ENCODE data around the gene TENM4. TPM values are rescaled to one million over a fixed set of nuclear protein-coding genes. Genes with fewer than 3 reads are reported as not detected.

TENM4 gene
- total RNA-seq, 1 experiment from 2014 or later = 0.39 TPM

- ATAC-seq = no peak
- intact Hi-C loops (cut with micrococcal nuclease; ENCODE audit: unreplicated experiment) = no loop called here
- no peak for TF ChIP-seq TCF7L2 (IDR thresholded peaks at IDR 0.05; ENCODE audit: low read depth, low read length)
- no peak for TF ChIP-seq REST (IDR thresholded peaks at IDR 0.05; ENCODE audit: insufficient read depth in 1 of 2, low read depth in 2 of 2, low read length in 1 of 2)
- no peak for TF ChIP-seq SIN3A (IDR thresholded peaks at IDR 0.05; ENCODE audit: borderline replicate concordance, insufficient read depth, low read depth, low read length)
- TF ChIP-seq CTCF (IDR thresholded peaks at IDR 0.05) = no peak
- TF ChIP-seq POLR2AphosphoS5 (IDR thresholded peaks at IDR 0.05; ENCODE audit: low read depth, low read length) = no peak
- Histone ChIP-seq H3K4me3 (ENCODE audit: low read depth in 2 of 2, low read length in 2 of 2) (no peak overlapping the region), H3K9me3 (ENCODE audit: control insufficient read depth, insufficient read depth, low read depth, low read length) (no peaks in the 10 kb centered on the region), H3K36me3 (ENCODE audit: control insufficient read depth, insufficient read depth, low read length) (no peaks in the 10 kb centered on the region), H3K4me1 (ENCODE audit: control insufficient read depth, insufficient read depth, low read length) (no peaks in the 10 kb centered on the region), H3K27me3 (ENCODE audit: control insufficient read depth, insufficient read depth, low read length) (no peaks in the 10 kb centered on the region; the same call in 1 of the 2 replicates), H3K27ac (ENCODE audit: low read length) (no peak overlapping the region)
- ChIA-PET POLR2A (no interaction called here), CTCF (interaction anchor here (0.7 kb wide), 1 partner anchor 22 kb away, joined by 6 read pairs; no protein-coding TSS in a partner anchor)
- in situ Hi-C loops (cut with HindIII; ENCODE audit: low pct_unique_long_range_greater_than_20kb, low sequenced_read_pairs) = no loop called here
- no peak for DNase-seq (ENCODE audit: low read depth, low spot score)
- BruUV-seq (replicated peaks) = no TSS peak
Measured at GRCh38 chr11:79480864-79481263, 40.0 kb upstream of the TENM4 start.

GRCh38 chr11:79472819-79473529, 32.1 kb upstream of the TENM4 start:
- in situ Hi-C loops (cut with HindIII; ENCODE audit: low pct_unique_long_range_greater_than_20kb, low sequenced_read_pairs) (no loop called here), intact Hi-C loops (cut with micrococcal nuclease; ENCODE audit: unreplicated experiment) (no loop called here)
- no peak for DNase-seq (ENCODE audit: low read depth, low spot score)
- Histone ChIP-seq H3K27me3 (ENCODE audit: control insufficient read depth, insufficient read depth, low read length) (no peaks in the 10 kb centered on the region; the same call in 1 of the 2 replicates), H3K9me3 (ENCODE audit: control insufficient read depth, insufficient read depth, low read depth, low read length) (no peaks in the 10 kb centered on the region), H3K36me3 (ENCODE audit: control insufficient read depth, insufficient read depth, low read length) (no peaks in the 10 kb centered on the region), H3K4me3 (ENCODE audit: low read depth in 2 of 2, low read length in 2 of 2) (no peak overlapping the region), H3K27ac (ENCODE audit: low read length) (no peak overlapping the region), H3K4me1 (ENCODE audit: control insufficient read depth, insufficient read depth, low read length) (no peaks in the 10 kb centered on the region)
- POLR2A ChIA-PET = no interaction called here
- no peak for ATAC-seq
- CTCF ChIA-PET = no interaction called here
- TF ChIP-seq TCF7L2 (IDR thresholded peaks at IDR 0.05; ENCODE audit: low read depth, low read length) = no peak
- TF ChIP-seq REST (IDR thresholded peaks at IDR 0.05; ENCODE audit: insufficient read depth in 1 of 2, low read depth in 2 of 2, low read length in 1 of 2) = no peak
- BruUV-seq (replicated peaks) = no TSS peak
